H9 (cell line): ENCODE results near the gene TIGD2. TPM values are rescaled to one million over a fixed set of nuclear protein-coding genes. Genes with fewer than 3 reads are reported as not detected.

ENCODE experiments used
- DNase-seq: peaks from one replicate; pipeline ENCODE4 v3.0.0-alpha.2; 2017
- H2AFZ ChIP-seq: one replicate; pipeline ENCODE4 v1.6.1; 2013; ENCODE audit warnings: mild to moderate bottlenecking, low read length, control low read depth, moderate library complexity
- H2AK5ac ChIP-seq: 2 replicates; pipeline ENCODE4 v1.6.1; 2013; ENCODE audit warnings: low read length, control low read depth, mixed read lengths; ENCODE audit not compliant: insufficient read length
- H2BK120ac ChIP-seq: one replicate; pipeline ENCODE4 v1.6.1; 2013; ENCODE audit warnings: low read depth, mild to moderate bottlenecking, low read length, control low read depth, inconsistent platforms; ENCODE audit not compliant: poor library complexity, severe bottlenecking
- H2BK12ac ChIP-seq: 2 replicates; pipeline ENCODE4 v1.6.1; 2013; ENCODE audit warnings: low read length, control low read depth, mixed read lengths, low read depth; ENCODE audit not compliant: insufficient read length
- H2BK15ac ChIP-seq: 2 replicates; pipeline ENCODE4 v1.6.1; 2013; ENCODE audit warnings: low read depth, low read length, control low read depth
- H2BK20ac ChIP-seq: one replicate; pipeline ENCODE4 v1.6.1; 2013; ENCODE audit warnings: low read depth, mild to moderate bottlenecking, low read length, control low read depth, inconsistent platforms; ENCODE audit not compliant: poor library complexity, severe bottlenecking
- H2BK5ac ChIP-seq: 2 replicates; pipeline ENCODE4 v1.6.1; 2013; ENCODE audit warnings: low read length, control low read depth, mixed read lengths; ENCODE audit not compliant: insufficient read length
- H3K14ac ChIP-seq: 2 replicates; pipeline ENCODE4 v1.6.1; 2013; ENCODE audit warnings: low read length, control low read depth; ENCODE audit not compliant: insufficient read depth
- H3K18ac ChIP-seq: 2 replicates; pipeline ENCODE4 v1.6.1; 2013; ENCODE audit warnings: low read depth, mild to moderate bottlenecking, mixed read lengths, low read length, control low read depth; ENCODE audit not compliant: insufficient read length
- H3K23ac ChIP-seq: 2 replicates; pipeline ENCODE4 v1.6.1; 2013; ENCODE audit warnings: low read length, control low read depth, mixed read lengths, low read depth; ENCODE audit not compliant: insufficient read length
- H3K23me2 ChIP-seq: 2 replicates; pipeline ENCODE4 v1.6.1; 2013; ENCODE audit warnings: low read depth, mild to moderate bottlenecking, mixed read lengths, low read length, control low read depth; ENCODE audit not compliant: insufficient read length, poor library complexity, severe bottlenecking
- H3K27ac ChIP-seq: 2 replicates; pipeline ENCODE4 v1.5.1; 2013; ENCODE audit warnings: low read length, control low read depth, mixed read lengths, low read depth; ENCODE audit not compliant: insufficient read length
- H3K27me3 ChIP-seq: 2 replicates; pipeline ENCODE4 v1.6.1; 2013; ENCODE audit warnings: low read length, control low read depth, inconsistent platforms; ENCODE audit not compliant: insufficient read depth
- H3K4ac ChIP-seq: 2 replicates; pipeline ENCODE4 v1.6.1; 2013; ENCODE audit warnings: low read depth, mild to moderate bottlenecking, control low read depth, inconsistent platforms, low read length, moderate library complexity
- H3K4me1 ChIP-seq: 2 replicates; pipeline ENCODE4 v1.6.1; 2013; ENCODE audit warnings: low read length, control low read depth, inconsistent platforms; ENCODE audit not compliant: insufficient read depth
- H3K4me2 ChIP-seq: 2 replicates; pipeline ENCODE4 v1.6.1; 2013; ENCODE audit warnings: low read length, control low read depth, mixed read lengths; ENCODE audit not compliant: insufficient read length, insufficient read depth
- H3K56ac ChIP-seq: 2 replicates; pipeline ENCODE4 v1.6.1; 2013; ENCODE audit warnings: low read depth, mild to moderate bottlenecking, mixed read lengths, low read length, control low read depth; ENCODE audit not compliant: insufficient read length
- H3K79me1 ChIP-seq: 2 replicates; pipeline ENCODE4 v1.6.1; 2013; ENCODE audit warnings: low read depth, mild to moderate bottlenecking, moderate library complexity, low read length, control low read depth, inconsistent platforms; ENCODE audit not compliant: insufficient read depth, poor library complexity, severe bottlenecking
- H3K79me2 ChIP-seq: 2 replicates; pipeline ENCODE4 v1.6.1; 2013; ENCODE audit warnings: low read length, control low read depth, inconsistent platforms; ENCODE audit not compliant: insufficient read depth
- H3K9ac ChIP-seq: 2 replicates; pipeline ENCODE4 v1.6.1; 2013; ENCODE audit warnings: low read length, control low read depth, mixed read lengths; ENCODE audit not compliant: insufficient read length; ENCODE audit errors: extremely low read depth
- H3K9me3 ChIP-seq: one replicate; pipeline ENCODE4 v1.6.1; 2013; ENCODE audit warnings: low read depth, low read length, inconsistent platforms; ENCODE audit not compliant: control insufficient read depth
- H3T11ph ChIP-seq: one replicate; pipeline ENCODE4 v1.6.1; 2013; ENCODE audit warnings: mild to moderate bottlenecking, low read length, control low read depth, inconsistent platforms
- H4K20me1 ChIP-seq: one replicate; pipeline ENCODE4 v1.6.1; 2013; ENCODE audit not compliant: control insufficient read depth, insufficient read length, insufficient read depth
- H4K5ac ChIP-seq: 2 replicates; pipeline ENCODE4 v1.6.1; 2013; ENCODE audit warnings: low read depth, mild to moderate bottlenecking, mixed read lengths, low read length, control low read depth; ENCODE audit not compliant: insufficient read length
- H4K8ac ChIP-seq: replicated peaks from 2 replicates; pipeline ENCODE4 v1.6.1; 2013; ENCODE audit warnings: low read length, control low read depth, mixed read lengths, low read depth; ENCODE audit not compliant: insufficient read length
- H4K91ac ChIP-seq: 2 replicates; pipeline ENCODE4 v1.6.1; 2013; ENCODE audit warnings: low read depth, mild to moderate bottlenecking, moderate library complexity, mixed read lengths, low read length, control low read depth; ENCODE audit not compliant: insufficient read length
- H3K27ac Mint-ChIP-seq, 3 experiments: 2 replicates in 2 of 3; 3 replicates in 1 of 3; pipeline ENCODE4 v1.8.0; 2020 to 2021; ENCODE audit warnings: mixed read lengths in 3 of 3, mild to moderate bottlenecking in 1 of 3, moderate library complexity in 1 of 3
- H3K27me3 Mint-ChIP-seq: 2 replicates; pipeline ENCODE4 v1.8.0; 2021; ENCODE audit warnings: low read depth, mild to moderate bottlenecking, moderate library complexity, mixed read lengths
- H3K36me3 Mint-ChIP-seq, 3 experiments: 2 replicates in 2 of 3; 3 replicates in 1 of 3; pipeline ENCODE4 v1.8.0; 2020 to 2021; ENCODE audit warnings: low read depth in 3 of 3, mixed read lengths in 3 of 3; ENCODE audit not compliant: insufficient read depth in 1 of 3
- H3K4me1 Mint-ChIP-seq, 2 experiments: 2 replicates each; pipeline ENCODE4 v1.8.0; 2020; ENCODE audit warnings: mixed read lengths in 2 of 2
- H3K4me3 Mint-ChIP-seq, 2 experiments: 2 replicates in 1 of 2; 3 replicates in 1 of 2; pipeline ENCODE4 v1.8.0; 2020 to 2021; ENCODE audit warnings: mild to moderate bottlenecking in 2 of 2, mixed read lengths in 2 of 2, moderate library complexity in 1 of 2
- H3K9me3 Mint-ChIP-seq, 2 experiments: 2 replicates in 1 of 2; 3 replicates in 1 of 2; pipeline ENCODE4 v1.8.0; 2020; ENCODE audit warnings: mild to moderate bottlenecking in 2 of 2, mixed read lengths in 2 of 2, moderate library complexity in 1 of 2
- CTCF ChIP-seq: fragments of 200-600 bp; sonication (generic); conservative IDR thresholded peaks from 3 replicates; pipeline ENCODE4 v1.8.0; 2021; ENCODE audit warnings: antibody characterized with exemption, mild to moderate bottlenecking
- WGBS: extraction: QIAGEN DNeasy Blood & Tissue Kit; methylation state at CpG from one replicate; pipeline ENCODE4 v1.1.7; 2013; ENCODE audit warnings: missing lambda C conversion rate, low lambda C conversion rate, mixed read lengths; ENCODE audit not compliant: insufficient read length; ENCODE audit errors: extremely low coverage; 5-methylcytosine and 5-hydroxymethylcytosine counted together
- total RNA-seq: library from RNA; stranded (reverse); gene quantifications from 2 replicates; pipeline ENCODE4 v1.2.1, GENCODE V29; 2021

Gene TIGD2
- total RNA-seq, 1 experiment from 2014 or later = 10.4 TPM

DNA sequence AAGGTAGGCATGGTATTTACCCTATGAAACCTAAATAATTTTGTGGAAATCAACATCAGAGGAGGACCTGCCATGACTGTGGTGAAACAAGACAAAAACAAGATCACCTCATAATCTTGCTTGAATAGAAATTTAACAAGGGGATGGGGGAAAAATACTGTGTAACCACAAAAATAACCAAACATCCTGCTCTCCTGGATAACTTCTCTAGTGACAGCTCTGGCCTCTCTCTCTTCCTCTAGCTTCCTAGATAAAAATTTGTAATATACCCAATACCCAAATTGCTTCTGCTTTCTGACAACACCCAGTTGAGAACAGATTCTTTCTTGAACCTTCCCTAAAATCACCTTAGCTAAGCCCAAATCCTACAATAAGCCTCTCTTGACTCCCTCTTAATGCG, 11.9 kb upstream of the TIGD2 start:
- Mint-ChIP-seq H3K4me3 (no peak overlapping the region), H3K27me3 (peaks cover under 1% of the 10 kb centered on the region), H3K36me3 (no peaks in the 10 kb centered on the region; a peak in 1 of 7 replicates), H3K9me3 (peaks cover 0 to 6% of the 10 kb centered on the region in 2 experiments; a peak in 3 of 5 replicates), H3K4me1 (peaks cover 3% of the 10 kb centered on the region in 2 experiments), H3K27ac (no peak overlapping the region)
- H3K14ac ChIP-seq = no peak overlapping the region
- H4K5ac ChIP-seq = no peak overlapping the region
- no peaks in the 10 kb centered on the region for H3K23me2 ChIP-seq
- no peak overlapping the region for H3K4me2 ChIP-seq
- H4K20me1 ChIP-seq = no peaks in the 10 kb centered on the region
- no peak overlapping the region for H3K9ac ChIP-seq
- H2BK20ac ChIP-seq = no peak overlapping the region
- no peak overlapping the region for H2BK12ac ChIP-seq
- no peak overlapping the region for H2BK120ac ChIP-seq
- no peaks in the 10 kb centered on the region for H3K9me3 ChIP-seq
- no peak overlapping the region for H4K91ac ChIP-seq
- no peak overlapping the region for H3K27ac ChIP-seq
- no peak overlapping the region for H2BK5ac ChIP-seq
- H3K27me3 ChIP-seq = no peaks in the 10 kb centered on the region
- H2AFZ ChIP-seq = no peak overlapping the region
- H2BK15ac ChIP-seq = no peak overlapping the region
- no peaks in the 10 kb centered on the region for H3K79me2 ChIP-seq
- H3K4ac ChIP-seq = no peak overlapping the region
- DNase-seq = no peak
- H3K4me1 ChIP-seq = no peaks in the 10 kb centered on the region
- no peak overlapping the region for H2AK5ac ChIP-seq
- no peaks in the 10 kb centered on the region for H3K79me1 ChIP-seq
- no peak for TF ChIP-seq CTCF
- no peak overlapping the region for H3K23ac ChIP-seq
- H3T11ph ChIP-seq = no peak overlapping the region
- WGBS = no CpG with 5 or more reads among the region's 1 CpG
- no peak overlapping the region for H3K18ac ChIP-seq
- no peak overlapping the region for H4K8ac ChIP-seq
- no peak overlapping the region for H3K56ac ChIP-seq
